ENCODE measurements around the gene MAP3K6.
A peak's percentile ranks its signal among the peaks of the same experiment; 100 is the strongest.
"Not testable (repeated sequence)": the region's sequence is repeated elsewhere in the genome, so short reads cannot be mapped to it uniquely, and the experiment has no call there.

MAP3K6 gene

GRCh38 chr1:27366411-27367159, at the start of gene MAP3K6:
MAP3K6 (minus strand) TSS chr1:27366961; CDS start chr1:27366597, 364 bp downstream.
- peak; percentile 81 for DNase-seq

- DNase-seq: no peak
These were observed 47.3 kb upstream of the MAP3K6 start for GRCh38 chr1:27414091-27414490.

GRCh38 chr1:27413004-27413403, 46.2 kb upstream of the MAP3K6 start:
- no peak for DNase-seq

- DNase-seq: no peak
These were observed 45.7 kb upstream of the MAP3K6 start for GRCh38 chr1:27412502-27412901.

- no peak for DNase-seq
These were observed 43.9 kb upstream of the MAP3K6 start for GRCh38 chr1:27410709-27411108.

- DNase-seq: no peak
These were observed 42.9 kb upstream of the MAP3K6 start for GRCh38 chr1:27409669-27410068.

- no peak for DNase-seq
These were observed 41.4 kb upstream of the MAP3K6 start for GRCh38 chr1:27408151-27408550.

- DNase-seq: not testable (repeated sequence)
These were observed 40.0 kb upstream of the MAP3K6 start for GRCh38 chr1:27406791-27407190.

- peak; percentile 74 for DNase-seq
These were observed 39.6 kb upstream of the MAP3K6 start for GRCh38 chr1:27406362-27406680.

- not testable (repeated sequence) for DNase-seq
These were observed 39.0 kb upstream of the MAP3K6 start for GRCh38 chr1:27405598-27406361.

- no peak for DNase-seq
These were observed 38.3 kb upstream of the MAP3K6 start for GRCh38 chr1:27405074-27405473.

- DNase-seq: no peak
These were observed 37.2 kb upstream of the MAP3K6 start for GRCh38 chr1:27403931-27404330.

- DNase-seq: no peak
These were observed 36.4 kb upstream of the MAP3K6 start for GRCh38 chr1:27403065-27403726.

- DNase-seq: no peak
These were observed 35.6 kb upstream of the MAP3K6 start for GRCh38 chr1:27402349-27402754.

GRCh38 chr1:27400963-27401341, 34.2 kb upstream of the MAP3K6 start:
- DNase-seq: no peak

- no peak for DNase-seq
These were observed 33.6 kb upstream of the MAP3K6 start for GRCh38 chr1:27400082-27400962.

GRCh38 chr1:27399251-27400025, 32.7 kb upstream of the MAP3K6 start:
- DNase-seq: no peak

GRCh38 chr1:27398405-27399149, 31.8 kb upstream of the MAP3K6 start:
- DNase-seq: no peak

GRCh38 chr1:27397749-27398148, 31.0 kb upstream of the MAP3K6 start:
- no peak for DNase-seq

GRCh38 chr1:27397110-27397509, 30.3 kb upstream of the MAP3K6 start:
- no peak for DNase-seq
